Fibroblast of the aortic adventitia (primary cell): ENCODE measurements around the gene CAST. TPM values are rescaled to one million over a fixed set of nuclear protein-coding genes. Genes with fewer than 3 reads are reported as not detected.

Experiments
- DNase-seq: peaks from one replicate; pipeline ENCODE4 v3.0.0-alpha.2; 2010; ENCODE audit warnings: low read depth
- H3K4me3 ChIP-seq: 2 replicates; pipeline ENCODE4 v1.5.1; 2011; ENCODE audit warnings: low read depth, mild to moderate bottlenecking, control low read depth, low read length, moderate library complexity
- CTCF ChIP-seq: IDR thresholded peaks from 2 replicates; pipeline ENCODE4 v1.5.1; 2011; ENCODE audit warnings: mild to moderate bottlenecking, low read length, control low read depth, inconsistent platforms; ENCODE audit not compliant: insufficient read depth
- total RNA-seq: library from RNA; depleted of rRNA; stranded (reverse); fragments of >200 nt; gene quantifications from 2 replicates; pipeline ENCODE4 v1.2.3, GENCODE V29; 2012; ENCODE audit warnings: low replicate concordance

CAST gene
- total RNA-seq, 1 donor = 398 TPM

- TF ChIP-seq CTCF = no peak
- H3K4me3 ChIP-seq = no peak overlapping the region
- DNase-seq = no peak
These were observed 90.8 kb downstream of the CAST start for GRCh38 chr5:96753017-96753397.

- no peak for TF ChIP-seq CTCF
- H3K4me3 ChIP-seq = no peak overlapping the region
- no peak for DNase-seq
These were observed 91.7 kb downstream of the CAST start for GRCh38 chr5:96753848-96754247.

- DNase-seq = no peak
- no peak for TF ChIP-seq CTCF
- H3K4me3 ChIP-seq = no peak overlapping the region
These were observed 93.7 kb downstream of the CAST start for GRCh38 chr5:96755851-96756250.

GRCh38 chr5:96756985-96757384 lies 94.8 kb downstream of the CAST start:
- no peak for TF ChIP-seq CTCF
- DNase-seq = no peak
- H3K4me3 ChIP-seq = no peak overlapping the region

- DNase-seq = no peak
- no peak for TF ChIP-seq CTCF
These were observed 96.4 kb downstream of the CAST start for GRCh38 chr5:96758621-96759020.

DNA sequence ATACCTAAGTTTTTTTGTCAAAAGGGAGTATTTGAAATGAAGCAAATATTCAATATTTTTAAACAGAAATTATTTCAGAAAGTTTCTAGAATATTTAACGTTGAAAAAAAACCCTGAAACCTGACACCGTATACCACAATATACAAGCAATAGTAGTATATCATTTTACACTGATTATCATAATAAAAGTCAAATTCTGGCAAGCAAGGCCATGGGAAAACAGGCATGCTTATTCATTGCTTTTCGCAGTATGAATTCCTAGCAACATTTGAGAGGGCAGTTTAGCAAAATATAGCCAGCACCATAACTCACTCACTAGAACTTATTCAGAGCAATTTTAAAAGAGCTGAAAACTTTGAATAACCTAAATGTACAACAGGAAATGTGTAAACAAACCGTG lies 99.4 kb downstream of the CAST start:
- no peak for TF ChIP-seq CTCF
- DNase-seq = no peak
- no peak overlapping the region for H3K4me3 ChIP-seq

More at GRCh38 chr5:96758621-96759020, 96.4 kb downstream of the CAST start:
- H3K4me3 ChIP-seq = no peak overlapping the region

DNA sequence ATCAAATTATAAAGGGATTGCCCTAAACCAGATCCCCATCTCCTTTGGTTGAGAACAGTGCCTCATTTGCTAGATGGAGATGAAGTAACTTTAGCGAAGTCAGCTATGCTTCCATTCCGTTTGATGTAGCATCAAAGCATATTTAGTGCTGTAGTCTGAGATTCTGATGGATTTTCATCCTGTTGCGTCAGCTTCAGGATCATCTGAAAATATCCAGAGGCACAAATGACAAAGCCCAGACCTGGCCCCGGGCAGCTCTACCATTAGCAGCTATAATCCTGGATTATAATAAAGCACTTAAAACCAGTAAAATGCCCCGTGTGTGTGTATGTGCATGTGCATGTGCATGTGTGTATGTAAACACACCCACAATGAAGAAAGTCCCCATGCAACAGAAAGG lies 100.8 kb downstream of the CAST start:
- peak; percentile 69 for DNase-seq
- H3K4me3 ChIP-seq = no peak overlapping the region
- no peak for TF ChIP-seq CTCF
